HEK293 (cell line): ENCODE measurements around the gene CSMD2.

ENCODE experiments used
- EGR2 ChIP-seq: fragments of 450-650 bp; formaldehyde crosslinking; IDR thresholded peaks from 2 replicates; pipeline ENCODE4 v1.5.1; 2016; ENCODE audit warnings: low read depth, missing biosample characterization, missing genetic modification characterization
- RBAK ChIP-seq: fragments of 450-650 bp; formaldehyde crosslinking; IDR thresholded peaks from 2 replicates; pipeline ENCODE4 v1.5.1; 2016; ENCODE audit warnings: missing biosample characterization, missing genetic modification characterization
- TCF7L2 ChIP-seq: IDR thresholded peaks from 2 replicates; pipeline ENCODE4 v1.6.1; 2011; ENCODE audit warnings: low read depth, mild to moderate bottlenecking, inconsistent platforms, low read length, moderate library complexity, borderline replicate concordance
- ZBTB21 ChIP-seq: fragments of 450-650 bp; formaldehyde crosslinking; IDR thresholded peaks from 2 replicates; pipeline ENCODE4 v1.5.1; 2017; ENCODE audit warnings: missing biosample characterization, missing genetic modification characterization
- ZNF133 ChIP-seq: fragments of 450-650 bp; formaldehyde crosslinking; IDR thresholded peaks from 2 replicates; pipeline ENCODE4 v1.5.1; 2016; ENCODE audit warnings: missing biosample characterization, missing genetic modification characterization
- ZNF423 ChIP-seq: fragments of 450-650 bp; formaldehyde crosslinking; IDR thresholded peaks from 2 replicates; pipeline ENCODE4 v1.5.1; 2016; ENCODE audit warnings: missing biosample characterization, missing genetic modification characterization
- ZNF501 ChIP-seq: fragments of 450-650 bp; formaldehyde crosslinking; IDR thresholded peaks from 2 replicates; pipeline ENCODE4 v1.5.1; 2016; ENCODE audit warnings: missing biosample characterization, missing genetic modification characterization
- ZNF555 ChIP-seq: fragments of 450-650 bp; formaldehyde crosslinking; conservative IDR thresholded peaks from 2 replicates; pipeline ENCODE4 v1.5.1; 2017; ENCODE audit warnings: missing biosample characterization, mild to moderate bottlenecking, missing genetic modification characterization, inconsistent platforms
- ZNF624 ChIP-seq: fragments of 450-650 bp; formaldehyde crosslinking; IDR thresholded peaks from 2 replicates; pipeline ENCODE4 v1.5.1; 2017; ENCODE audit warnings: missing biosample characterization, missing genetic modification characterization
- TF ChIP-seq, protein P1 (sequence below): fragments of 450-650 bp; formaldehyde crosslinking; IDR thresholded peaks from 2 replicates; pipeline ENCODE4 v1.5.1; 2016; ENCODE audit warnings: missing biosample characterization, missing genetic modification characterization
- TF ChIP-seq, protein P2 (sequence below): fragments of 450-650 bp; formaldehyde crosslinking; IDR thresholded peaks from 2 replicates; pipeline ENCODE4 v1.5.1; 2016; ENCODE audit warnings: missing biosample characterization, missing genetic modification characterization, low read depth
- TF ChIP-seq, protein P3 (sequence below): fragments of 450-650 bp; formaldehyde crosslinking; IDR thresholded peaks from 2 replicates; pipeline ENCODE4 v1.5.1; 2016; ENCODE audit warnings: missing biosample characterization, missing genetic modification characterization
- TF ChIP-seq, protein P4 (sequence below): fragments of 450-650 bp; formaldehyde crosslinking; optimal IDR thresholded peaks from 2 replicates; pipeline ENCODE3; 2016; ENCODE audit warnings: missing biosample characterization, mild to moderate bottlenecking, missing genetic modification characterization
- TF ChIP-seq, protein P5 (sequence below): fragments of 450-650 bp; formaldehyde crosslinking; IDR thresholded peaks from 2 replicates; pipeline ENCODE4 v1.5.1; 2016; ENCODE audit warnings: missing biosample characterization, missing genetic modification characterization

DNA sequence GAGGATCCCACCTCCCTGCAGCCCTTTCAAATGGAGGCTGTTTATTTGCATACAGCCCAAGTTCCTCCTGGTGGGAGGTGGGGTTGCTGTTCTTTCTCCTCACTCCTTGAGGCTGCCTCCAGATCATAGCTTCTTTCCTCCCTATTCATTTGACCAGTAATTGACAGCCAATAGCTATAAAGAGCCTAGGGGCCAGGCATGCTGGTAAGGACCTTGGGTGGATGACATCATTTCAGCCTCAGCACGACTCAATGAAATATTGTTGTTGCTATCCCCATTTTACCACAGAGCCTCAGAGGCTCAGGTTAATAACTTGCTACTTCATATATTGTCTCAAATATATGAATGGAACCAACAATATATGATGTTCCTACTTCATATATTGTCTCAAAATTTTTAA, 661.5 kb downstream of the CSMD2 start:
- TF ChIP-seq, protein P1, sequence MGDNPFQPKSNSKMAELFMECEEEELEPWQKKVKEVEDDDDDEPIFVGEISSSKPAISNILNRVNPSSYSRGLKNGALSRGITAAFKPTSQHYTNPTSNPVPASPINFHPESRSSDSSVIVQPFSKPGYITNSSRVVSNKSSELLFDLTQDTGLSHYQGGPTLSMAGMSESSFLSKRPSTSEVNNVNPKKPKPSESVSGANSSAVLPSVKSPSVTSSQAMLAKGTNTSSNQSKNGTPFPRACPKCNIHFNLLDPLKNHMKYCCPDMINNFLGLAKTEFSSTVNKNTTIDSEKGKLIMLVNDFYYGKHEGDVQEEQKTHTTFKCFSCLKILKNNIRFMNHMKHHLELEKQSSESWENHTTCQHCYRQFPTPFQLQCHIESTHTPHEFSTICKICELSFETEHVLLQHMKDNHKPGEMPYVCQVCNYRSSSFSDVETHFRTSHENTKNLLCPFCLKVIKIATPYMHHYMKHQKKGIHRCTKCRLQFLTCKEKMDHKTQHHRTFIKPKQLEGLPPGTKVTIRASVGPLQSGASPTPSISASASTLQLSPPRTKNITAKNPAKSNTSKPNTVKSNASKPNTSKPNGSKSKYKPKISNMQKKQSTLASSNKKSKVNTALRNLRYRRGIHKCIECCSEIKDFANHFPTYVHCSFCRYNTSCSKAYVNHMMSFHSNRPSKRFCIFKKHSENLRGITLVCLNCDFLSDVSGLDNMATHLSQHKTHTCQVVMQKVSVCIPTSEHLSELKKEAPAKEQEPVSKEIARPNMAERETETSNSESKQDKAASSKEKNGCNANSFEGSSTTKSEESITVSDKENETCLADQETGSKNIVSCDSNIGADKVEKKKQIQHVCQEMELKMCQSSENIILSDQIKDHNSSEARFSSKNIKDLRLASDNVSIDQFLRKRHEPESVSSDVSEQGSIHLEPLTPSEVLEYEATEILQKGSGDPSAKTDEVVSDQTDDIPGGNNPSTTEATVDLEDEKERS (tag by site-specific recombination), result no peak
- TF ChIP-seq, protein P2, sequence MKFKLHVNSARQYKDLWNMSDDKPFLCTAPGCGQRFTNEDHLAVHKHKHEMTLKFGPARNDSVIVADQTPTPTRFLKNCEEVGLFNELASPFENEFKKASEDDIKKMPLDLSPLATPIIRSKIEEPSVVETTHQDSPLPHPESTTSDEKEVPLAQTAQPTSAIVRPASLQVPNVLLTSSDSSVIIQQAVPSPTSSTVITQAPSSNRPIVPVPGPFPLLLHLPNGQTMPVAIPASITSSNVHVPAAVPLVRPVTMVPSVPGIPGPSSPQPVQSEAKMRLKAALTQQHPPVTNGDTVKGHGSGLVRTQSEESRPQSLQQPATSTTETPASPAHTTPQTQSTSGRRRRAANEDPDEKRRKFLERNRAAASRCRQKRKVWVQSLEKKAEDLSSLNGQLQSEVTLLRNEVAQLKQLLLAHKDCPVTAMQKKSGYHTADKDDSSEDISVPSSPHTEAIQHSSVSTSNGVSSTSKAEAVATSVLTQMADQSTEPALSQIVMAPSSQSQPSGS (tag by site-specific recombination), result peak; percentile 47; the same call in 1 of the 2 replicates
- TF ChIP-seq ZNF555 (tag by site-specific recombination) (no peak), ZNF423 (no peak), RBAK (tag by site-specific recombination) (no peak), TCF7L2 (no peak), ZNF624 (tag by site-specific recombination) (no peak), ZBTB21 (tag by site-specific recombination) (no peak), ZNF133 (tag by site-specific recombination) (no peak), EGR2 (tag by site-specific recombination) (no peak), ZNF501 (tag by site-specific recombination) (no peak)
- TF ChIP-seq, protein P3, sequence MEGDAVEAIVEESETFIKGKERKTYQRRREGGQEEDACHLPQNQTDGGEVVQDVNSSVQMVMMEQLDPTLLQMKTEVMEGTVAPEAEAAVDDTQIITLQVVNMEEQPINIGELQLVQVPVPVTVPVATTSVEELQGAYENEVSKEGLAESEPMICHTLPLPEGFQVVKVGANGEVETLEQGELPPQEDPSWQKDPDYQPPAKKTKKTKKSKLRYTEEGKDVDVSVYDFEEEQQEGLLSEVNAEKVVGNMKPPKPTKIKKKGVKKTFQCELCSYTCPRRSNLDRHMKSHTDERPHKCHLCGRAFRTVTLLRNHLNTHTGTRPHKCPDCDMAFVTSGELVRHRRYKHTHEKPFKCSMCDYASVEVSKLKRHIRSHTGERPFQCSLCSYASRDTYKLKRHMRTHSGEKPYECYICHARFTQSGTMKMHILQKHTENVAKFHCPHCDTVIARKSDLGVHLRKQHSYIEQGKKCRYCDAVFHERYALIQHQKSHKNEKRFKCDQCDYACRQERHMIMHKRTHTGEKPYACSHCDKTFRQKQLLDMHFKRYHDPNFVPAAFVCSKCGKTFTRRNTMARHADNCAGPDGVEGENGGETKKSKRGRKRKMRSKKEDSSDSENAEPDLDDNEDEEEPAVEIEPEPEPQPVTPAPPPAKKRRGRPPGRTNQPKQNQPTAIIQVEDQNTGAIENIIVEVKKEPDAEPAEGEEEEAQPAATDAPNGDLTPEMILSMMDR (tag by site-specific recombination), result no peak
- TF ChIP-seq, protein P4, sequence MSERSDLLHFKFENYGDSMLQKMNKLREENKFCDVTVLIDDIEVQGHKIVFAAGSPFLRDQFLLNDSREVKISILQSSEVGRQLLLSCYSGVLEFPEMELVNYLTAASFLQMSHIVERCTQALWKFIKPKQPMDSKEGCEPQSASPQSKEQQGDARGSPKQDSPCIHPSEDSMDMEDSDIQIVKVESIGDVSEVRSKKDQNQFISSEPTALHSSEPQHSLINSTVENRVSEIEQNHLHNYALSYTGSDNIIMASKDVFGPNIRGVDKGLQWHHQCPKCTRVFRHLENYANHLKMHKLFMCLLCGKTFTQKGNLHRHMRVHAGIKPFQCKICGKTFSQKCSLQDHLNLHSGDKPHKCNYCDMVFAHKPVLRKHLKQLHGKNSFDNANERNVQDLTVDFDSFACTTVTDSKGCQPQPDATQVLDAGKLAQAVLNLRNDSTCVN (tag by site-specific recombination), result no peak
- TF ChIP-seq, protein P5, sequence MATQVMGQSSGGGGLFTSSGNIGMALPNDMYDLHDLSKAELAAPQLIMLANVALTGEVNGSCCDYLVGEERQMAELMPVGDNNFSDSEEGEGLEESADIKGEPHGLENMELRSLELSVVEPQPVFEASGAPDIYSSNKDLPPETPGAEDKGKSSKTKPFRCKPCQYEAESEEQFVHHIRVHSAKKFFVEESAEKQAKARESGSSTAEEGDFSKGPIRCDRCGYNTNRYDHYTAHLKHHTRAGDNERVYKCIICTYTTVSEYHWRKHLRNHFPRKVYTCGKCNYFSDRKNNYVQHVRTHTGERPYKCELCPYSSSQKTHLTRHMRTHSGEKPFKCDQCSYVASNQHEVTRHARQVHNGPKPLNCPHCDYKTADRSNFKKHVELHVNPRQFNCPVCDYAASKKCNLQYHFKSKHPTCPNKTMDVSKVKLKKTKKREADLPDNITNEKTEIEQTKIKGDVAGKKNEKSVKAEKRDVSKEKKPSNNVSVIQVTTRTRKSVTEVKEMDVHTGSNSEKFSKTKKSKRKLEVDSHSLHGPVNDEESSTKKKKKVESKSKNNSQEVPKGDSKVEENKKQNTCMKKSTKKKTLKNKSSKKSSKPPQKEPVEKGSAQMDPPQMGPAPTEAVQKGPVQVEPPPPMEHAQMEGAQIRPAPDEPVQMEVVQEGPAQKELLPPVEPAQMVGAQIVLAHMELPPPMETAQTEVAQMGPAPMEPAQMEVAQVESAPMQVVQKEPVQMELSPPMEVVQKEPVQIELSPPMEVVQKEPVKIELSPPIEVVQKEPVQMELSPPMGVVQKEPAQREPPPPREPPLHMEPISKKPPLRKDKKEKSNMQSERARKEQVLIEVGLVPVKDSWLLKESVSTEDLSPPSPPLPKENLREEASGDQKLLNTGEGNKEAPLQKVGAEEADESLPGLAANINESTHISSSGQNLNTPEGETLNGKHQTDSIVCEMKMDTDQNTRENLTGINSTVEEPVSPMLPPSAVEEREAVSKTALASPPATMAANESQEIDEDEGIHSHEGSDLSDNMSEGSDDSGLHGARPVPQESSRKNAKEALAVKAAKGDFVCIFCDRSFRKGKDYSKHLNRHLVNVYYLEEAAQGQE, result no peak
